SK-N-SH (cell line): ENCODE data around the gene TAF1A.

Experiments
- EZH2phosphoT487 ChIP-seq: fragments of 200-600 bp; sonication (generic); IDR thresholded peaks from 2 replicates; pipeline ENCODE4 v1.6.1; 2017; ENCODE audit warnings: low read depth, mixed run types, mild to moderate bottlenecking, antibody characterized with exemption, moderate library complexity, borderline replicate concordance
- FOXJ3 ChIP-seq: sonication (generic); formaldehyde crosslinking; IDR thresholded peaks from 2 replicates; pipeline ENCODE4 v1.5.1; 2020; ENCODE audit warnings: mild to moderate bottlenecking, missing genetic modification reagents
- GATA2 ChIP-seq: sonication (generic); formaldehyde crosslinking; IDR thresholded peaks from 2 replicates; pipeline ENCODE4 v1.5.0; 2020; ENCODE audit warnings: mild to moderate bottlenecking, missing genetic modification reagents
- JUND ChIP-seq: IDR thresholded peaks from 2 replicates; pipeline ENCODE4 v1.4.0; 2012
- NFIC ChIP-seq: IDR thresholded peaks from 2 replicates; pipeline ENCODE4 v1.4.0; 2012; ENCODE audit warnings: borderline replicate concordance
- RXRA ChIP-seq: IDR thresholded peaks from 2 replicates; pipeline ENCODE4 v1.4.0; 2012; ENCODE audit warnings: low read depth, mild to moderate bottlenecking, borderline replicate concordance
- SIN3A ChIP-seq: IDR thresholded peaks from 2 replicates; pipeline ENCODE4 v1.6.1; 2012; ENCODE audit warnings: low read depth, mild to moderate bottlenecking, low read length, moderate library complexity, borderline replicate concordance
- TAF1 ChIP-seq: IDR thresholded peaks from 2 replicates; pipeline ENCODE4 v1.6.1; 2012; ENCODE audit warnings: low read depth, mild to moderate bottlenecking, low read length, moderate library complexity, borderline replicate concordance
- TF ChIP-seq, protein P1 (sequence below): fragments of 200-600 bp; sonication (generic); IDR thresholded peaks from 2 replicates; pipeline ENCODE4 v1.6.1; 2017; ENCODE audit warnings: antibody characterized with exemption, mild to moderate bottlenecking, moderate library complexity
- TF ChIP-seq, protein P2 (sequence below): IDR thresholded peaks from 2 replicates; pipeline ENCODE4 v1.4.0; 2012; ENCODE audit warnings: low read depth
- TF ChIP-seq, protein P3 (sequence below): IDR thresholded peaks from 2 replicates; pipeline ENCODE4 v1.4.0; 2012; ENCODE audit warnings: low read depth, borderline replicate concordance

DNA sequence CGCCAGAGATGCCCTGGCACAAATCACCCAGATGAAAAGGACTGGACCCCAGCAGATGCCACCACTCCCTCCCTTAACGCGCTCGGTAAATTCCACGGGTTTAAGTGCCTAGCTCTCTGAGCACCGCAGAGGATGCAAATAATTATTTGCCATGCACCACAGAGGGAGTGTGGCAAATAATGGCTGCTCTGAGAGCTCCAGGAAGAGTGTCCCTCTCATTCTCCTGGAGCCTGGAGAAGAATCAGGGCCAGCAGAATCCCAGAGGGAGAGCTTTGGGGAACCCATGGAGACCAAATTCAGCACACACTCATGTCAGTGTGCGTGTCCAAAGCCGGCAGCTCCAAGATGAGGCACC, 42.5 kb downstream of the TAF1A start:
- TF ChIP-seq EZH2phosphoT487 (no peak), SIN3A (no peak), RXRA (no peak), FOXJ3 (no peak), GATA2 (CRISPR knock-in tag) (no peak), NFIC (no peak), JUND (no peak), TAF1 (no peak)
- TF ChIP-seq, protein P1, sequence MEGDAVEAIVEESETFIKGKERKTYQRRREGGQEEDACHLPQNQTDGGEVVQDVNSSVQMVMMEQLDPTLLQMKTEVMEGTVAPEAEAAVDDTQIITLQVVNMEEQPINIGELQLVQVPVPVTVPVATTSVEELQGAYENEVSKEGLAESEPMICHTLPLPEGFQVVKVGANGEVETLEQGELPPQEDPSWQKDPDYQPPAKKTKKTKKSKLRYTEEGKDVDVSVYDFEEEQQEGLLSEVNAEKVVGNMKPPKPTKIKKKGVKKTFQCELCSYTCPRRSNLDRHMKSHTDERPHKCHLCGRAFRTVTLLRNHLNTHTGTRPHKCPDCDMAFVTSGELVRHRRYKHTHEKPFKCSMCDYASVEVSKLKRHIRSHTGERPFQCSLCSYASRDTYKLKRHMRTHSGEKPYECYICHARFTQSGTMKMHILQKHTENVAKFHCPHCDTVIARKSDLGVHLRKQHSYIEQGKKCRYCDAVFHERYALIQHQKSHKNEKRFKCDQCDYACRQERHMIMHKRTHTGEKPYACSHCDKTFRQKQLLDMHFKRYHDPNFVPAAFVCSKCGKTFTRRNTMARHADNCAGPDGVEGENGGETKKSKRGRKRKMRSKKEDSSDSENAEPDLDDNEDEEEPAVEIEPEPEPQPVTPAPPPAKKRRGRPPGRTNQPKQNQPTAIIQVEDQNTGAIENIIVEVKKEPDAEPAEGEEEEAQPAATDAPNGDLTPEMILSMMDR = no peak; the same call in 1 of the 2 replicates
- TF ChIP-seq, protein P2, sequence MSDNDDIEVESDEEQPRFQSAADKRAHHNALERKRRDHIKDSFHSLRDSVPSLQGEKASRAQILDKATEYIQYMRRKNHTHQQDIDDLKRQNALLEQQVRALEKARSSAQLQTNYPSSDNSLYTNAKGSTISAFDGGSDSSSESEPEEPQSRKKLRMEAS = no peak; the same call in 1 of the 2 replicates
- TF ChIP-seq, protein P3, sequence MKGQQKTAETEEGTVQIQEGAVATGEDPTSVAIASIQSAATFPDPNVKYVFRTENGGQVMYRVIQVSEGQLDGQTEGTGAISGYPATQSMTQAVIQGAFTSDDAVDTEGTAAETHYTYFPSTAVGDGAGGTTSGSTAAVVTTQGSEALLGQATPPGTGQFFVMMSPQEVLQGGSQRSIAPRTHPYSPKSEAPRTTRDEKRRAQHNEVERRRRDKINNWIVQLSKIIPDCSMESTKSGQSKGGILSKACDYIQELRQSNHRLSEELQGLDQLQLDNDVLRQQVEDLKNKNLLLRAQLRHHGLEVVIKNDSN = no peak
